Measurements from ENCODE around the gene KIDINS220. TPM values are rescaled to one million over a fixed set of nuclear protein-coding genes. Genes with fewer than 3 reads are reported as not detected.
"Not testable (repeated sequence)": the region's sequence is repeated elsewhere in the genome, so short reads cannot be mapped to it uniquely, and the experiment has no call there.

The KIDINS220 gene
- total RNA-seq, 1 donor = 89.7 TPM

- no peak for TF ChIP-seq CTCF (IDR thresholded peaks at IDR 0.05; ENCODE audit: insufficient read depth, low read length)
- no peak for DNase-seq (ENCODE audit: low read depth)
- no peak overlapping the region for H3K4me3 ChIP-seq (ENCODE audit: low read depth, low read length)
Observed at GRCh38 chr2:8729939-8730338, 107.5 kb downstream of the KIDINS220 start.

- not testable (repeated sequence) for H3K4me3 ChIP-seq (ENCODE audit: low read depth, low read length); DNase-seq (ENCODE audit: low read depth)
Observed at GRCh38 chr2:8729101-8729500, 108.3 kb downstream of the KIDINS220 start.

GRCh38 chr2:8728305-8729015 is 109.0 kb downstream of the KIDINS220 start:
- no peak for DNase-seq (ENCODE audit: low read depth)
- H3K4me3 ChIP-seq (ENCODE audit: low read depth, low read length) = no peak overlapping the region
- TF ChIP-seq CTCF (IDR thresholded peaks at IDR 0.05; ENCODE audit: insufficient read depth, low read length) = no peak

- no peak for DNase-seq (ENCODE audit: low read depth)
- TF ChIP-seq CTCF (IDR thresholded peaks at IDR 0.05; ENCODE audit: insufficient read depth, low read length) = no peak
- H3K4me3 ChIP-seq (ENCODE audit: low read depth, low read length) = no peak overlapping the region
Observed at GRCh38 chr2:8725838-8726237, 111.6 kb downstream of the KIDINS220 start.

GRCh38 chr2:8722986-8723385 is 114.4 kb downstream of the KIDINS220 start:
- no peak for DNase-seq (ENCODE audit: low read depth)
- no peak for TF ChIP-seq CTCF (IDR thresholded peaks at IDR 0.05; ENCODE audit: insufficient read depth, low read length)
- H3K4me3 ChIP-seq (ENCODE audit: low read depth, low read length) = no peak overlapping the region

GRCh38 chr2:8721410-8721809 is 116.0 kb downstream of the KIDINS220 start:
- DNase-seq (ENCODE audit: low read depth) = no peak
- H3K4me3 ChIP-seq (ENCODE audit: low read depth, low read length) = no peak overlapping the region
- no peak for TF ChIP-seq CTCF (IDR thresholded peaks at IDR 0.05; ENCODE audit: insufficient read depth, low read length)

- TF ChIP-seq CTCF (IDR thresholded peaks at IDR 0.05; ENCODE audit: insufficient read depth, low read length) = no peak
- DNase-seq (ENCODE audit: low read depth) = no peak
- H3K4me3 ChIP-seq (ENCODE audit: low read depth, low read length) = no peak overlapping the region
Observed at GRCh38 chr2:8720741-8721140, 116.7 kb downstream of the KIDINS220 start.

All from fibroblast of the aortic adventitia (primary cell).